GM19463 (cell line): ENCODE results near the gene OR6Y1.

Source experiments
- ATAC-seq: cut with Tn5 transposase; IDR thresholded peaks from one replicate; pipeline ENCODE4 v1.9.1; 2021; ENCODE audit warnings: mild to moderate bottlenecking, moderate library complexity; ENCODE audit not compliant: unreplicated experiment

The OR6Y1 gene

GRCh38 chr1:158506369-158506987 lies 47.7 kb downstream of the OR6Y1 start:
- peak; percentile 58 for ATAC-seq

GRCh38 chr1:158496374-158496773 lies 57.8 kb downstream of the OR6Y1 start:
- no peak for ATAC-seq

- no peak for ATAC-seq
These were observed 59.4 kb downstream of the OR6Y1 start for GRCh38 chr1:158494796-158495195.
